Upper lobe of right lung (tissue), 1 donor: ENCODE measurements around the gene PTPRG. TPM values are rescaled to one million over a fixed set of nuclear protein-coding genes. Genes with fewer than 3 reads are reported as not detected.

ENCODE experiments used
- ATAC-seq: fragments of 200-7000 bp; cut with Tn5 transposase; one replicate; pipeline ENCODE4 v1.9.1; 2020; ENCODE audit warnings: mild to moderate bottlenecking, moderate library complexity
- DNase-seq: peaks from one replicate; pipeline ENCODE4 v3.0.0-alpha.2; 2020
- H3K27ac ChIP-seq: fragments of 200-600 bp; one replicate; pipeline ENCODE4 v1.8.0; 2022
- H3K27me3 ChIP-seq: fragments of 200-600 bp; one replicate; pipeline ENCODE4 v1.8.0; 2022; ENCODE audit warnings: mild to moderate bottlenecking
- H3K36me3 ChIP-seq: fragments of 200-600 bp; one replicate; pipeline ENCODE4 v1.8.0; 2022
- H3K4me1 ChIP-seq: fragments of 200-600 bp; one replicate; pipeline ENCODE4 v1.8.0; 2022
- H3K4me3 ChIP-seq: fragments of 200-600 bp; one replicate; pipeline ENCODE4 v1.8.0; 2022; ENCODE audit warnings: mild to moderate bottlenecking
- H3K9me3 ChIP-seq: fragments of 200-600 bp; one replicate; pipeline ENCODE4 v1.8.0; 2022
- CTCF ChIP-seq: fragments of 200-600 bp; IDR thresholded peaks from one replicate; pipeline ENCODE4 v1.8.0; 2022; ENCODE audit warnings: antibody characterized with exemption
- intact Hi-C: fragments of 100-400 bp; cut with DNase I; formaldehyde crosslinking; loops from one replicate; pipeline ENCODE4 v1.11.0; 2022
- total RNA-seq: library from RNA; stranded (reverse); fragmentation: NEBNext Ultra II Directional; extraction: Animal tissue kit (Norgen Biotek cat#: 25700); gene quantifications from one replicate; pipeline ENCODE4 v1.2.1, GENCODE V29; 2021
- donor health status: DM: no; HTN: yes; CAD: no; lungs with severe emphysema.

PTPRG gene
- total RNA-seq, 1 donor from 2014 or later, result 86.7 TPM

GRCh38 chr3:62238003-62238402, 676.6 kb downstream of the PTPRG start:
- no peaks in the 10 kb centered on the region for H3K27me3 ChIP-seq
- ATAC-seq (no peak), DNase-seq (no peak)
- no peaks in the 10 kb centered on the region for H3K4me1 ChIP-seq
- no peaks in the 10 kb centered on the region for H3K9me3 ChIP-seq
- intact Hi-C loops, result no loop called here
- H3K27ac ChIP-seq, result no peak overlapping the region
- H3K36me3 ChIP-seq, result no peaks in the 10 kb centered on the region
- TF ChIP-seq CTCF, result no peak
- no peak overlapping the region for H3K4me3 ChIP-seq

- ATAC-seq (no peak), DNase-seq (no peak)
- no peaks in the 10 kb centered on the region for H3K9me3 ChIP-seq
- H3K4me3 ChIP-seq, result no peak overlapping the region
- no peaks in the 10 kb centered on the region for H3K27me3 ChIP-seq
- no peak for TF ChIP-seq CTCF
- no peaks in the 10 kb centered on the region for H3K4me1 ChIP-seq
- no peak overlapping the region for H3K27ac ChIP-seq
- H3K36me3 ChIP-seq, result no peaks in the 10 kb centered on the region
- intact Hi-C loops, result no loop called here
These were observed 677.1 kb downstream of the PTPRG start for GRCh38 chr3:62238431-62238830.

GRCh38 chr3:62241279-62241678, 679.9 kb downstream of the PTPRG start:
- no peak overlapping the region for H3K4me3 ChIP-seq

GRCh38 chr3:62242831-62243509, 681.6 kb downstream of the PTPRG start:
- intact Hi-C loops, result no loop called here
- Histone ChIP-seq H3K27ac (no peak overlapping the region), H3K9me3 (no peaks in the 10 kb centered on the region), H3K27me3 (no peaks in the 10 kb centered on the region), H3K4me1 (no peaks in the 10 kb centered on the region), H3K36me3 (no peaks in the 10 kb centered on the region), H3K4me3 (no peak overlapping the region)
- DNase-seq (no peak), ATAC-seq (no peak)
- no peak for TF ChIP-seq CTCF

More at GRCh38 chr3:62241279-62241678, 679.9 kb downstream of the PTPRG start:
- H3K9me3 ChIP-seq, result no peaks in the 10 kb centered on the region
- no peak for TF ChIP-seq CTCF
- DNase-seq (no peak), ATAC-seq (no peak)
- no peaks in the 10 kb centered on the region for H3K4me1 ChIP-seq
- no peaks in the 10 kb centered on the region for H3K36me3 ChIP-seq
- H3K27ac ChIP-seq, result no peak overlapping the region
- intact Hi-C loops, result no loop called here
- H3K27me3 ChIP-seq, result no peaks in the 10 kb centered on the region

- H3K9me3 ChIP-seq, result no peaks in the 10 kb centered on the region
- no peak overlapping the region for H3K27ac ChIP-seq
- DNase-seq (no peak), ATAC-seq (no peak)
- no peaks in the 10 kb centered on the region for H3K36me3 ChIP-seq
- intact Hi-C loops, result no loop called here
- TF ChIP-seq CTCF, result no peak
- H3K27me3 ChIP-seq, result no peaks in the 10 kb centered on the region
- no peak overlapping the region for H3K4me3 ChIP-seq
- H3K4me1 ChIP-seq, result no peaks in the 10 kb centered on the region
These were observed 684.7 kb downstream of the PTPRG start for GRCh38 chr3:62246094-62246493.

GRCh38 chr3:62246985-62247384, 685.6 kb downstream of the PTPRG start:
- no peak for DNase-seq
- no peaks in the 10 kb centered on the region for H3K36me3 ChIP-seq
- TF ChIP-seq CTCF, result no peak
- no peaks in the 10 kb centered on the region for H3K4me1 ChIP-seq
- H3K27ac ChIP-seq, result no peak overlapping the region
- H3K9me3 ChIP-seq, result no peaks in the 10 kb centered on the region
- no peak for ATAC-seq
- intact Hi-C loops, result no loop called here
- H3K27me3 ChIP-seq, result no peaks in the 10 kb centered on the region
- no peak overlapping the region for H3K4me3 ChIP-seq
